ENCODE measurements around the gene SLC26A9. TPM values are rescaled to one million over a fixed set of nuclear protein-coding genes. Genes with fewer than 3 reads are reported as not detected.

The SLC26A9 gene
- total and polyA plus RNA-seq, 2 donors (not counting 3 experiments of a cell fraction or from before 2014, with no cell fraction given), result 0.10 to 0.20 TPM

- Histone ChIP-seq H3K9me3 (replicated peaks; ENCODE audit: control insufficient read depth, insufficient read depth, low read length) (no peaks in the 10 kb centered on the region), H3K27me3 (ENCODE audit: control insufficient read depth in 2 of 2, insufficient read depth in 2 of 2, low read length in 2 of 2) (no peaks in the 10 kb centered on the region), H4K20me1 (replicated peaks; ENCODE audit: control insufficient read depth, extremely low read depth, insufficient read depth, low read length) (no peaks in the 10 kb centered on the region), H3K4me3 (replicated peaks in 1 of 3; ENCODE audit: insufficient read depth in 1 of 3, low read depth in 1 of 3, low read length in 3 of 3) (no peak overlapping the region), H3K4me2 (ENCODE audit: insufficient read depth, low read length) (no peak overlapping the region), H3K79me2 (ENCODE audit: control insufficient read depth, insufficient read depth, low read length) (no peaks in the 10 kb centered on the region), H3K27ac (ENCODE audit: insufficient read depth, low read depth, low read length) (no peak overlapping the region), H3K36me3 (ENCODE audit: control insufficient read depth in 2 of 2, extremely low read depth in 1 of 2, insufficient read depth in 2 of 2, low read length in 2 of 2) (no peaks in the 10 kb centered on the region), H3K9me1 (replicated peaks; ENCODE audit: control insufficient read depth, extremely low read depth, insufficient read depth, low read length) (no peaks in the 10 kb centered on the region), H3K9ac (replicated peaks; ENCODE audit: extremely low read depth, insufficient read depth, low read length) (no peak overlapping the region), H2AFZ (ENCODE audit: low read depth, low read length) (no peak overlapping the region), H3K4me1 (ENCODE audit: control insufficient read depth, extremely low read depth, insufficient read depth, low read length) (peaks cover 35% of the 10 kb centered on the region)
- dilution Hi-C loops (cut with MboI; ENCODE audit: extremely low pct_ligation_motif_present, low sequenced_read_pairs) (no loop called here), intact Hi-C loops (cut with micrococcal nuclease) (loop anchor here (2.0 kb wide), 1 partner anchor 16 kb away; no protein-coding TSS in a partner anchor)
- no peak for FAIRE-seq
- no TSS peak for BruUV-seq (replicated peaks)
- TF ChIP-seq FOS (IDR thresholded peaks at IDR 0.05; ENCODE audit: borderline replicate concordance, insufficient read depth, low read length), result no peak
- POLR2A ChIA-PET, result no interaction called here
- CTCF ChIA-PET, result interaction anchor here (27.5 kb wide), 1 partner anchor 45 kb away, joined by 1606 read pairs; no protein-coding TSS in a partner anchor
- DNase-seq (ENCODE audit: low read depth, low spot score), result peak; percentile 32
These were observed 6.2 kb downstream of the SLC26A9 start for GRCh38 chr1:205936846-205937586.

DNA sequence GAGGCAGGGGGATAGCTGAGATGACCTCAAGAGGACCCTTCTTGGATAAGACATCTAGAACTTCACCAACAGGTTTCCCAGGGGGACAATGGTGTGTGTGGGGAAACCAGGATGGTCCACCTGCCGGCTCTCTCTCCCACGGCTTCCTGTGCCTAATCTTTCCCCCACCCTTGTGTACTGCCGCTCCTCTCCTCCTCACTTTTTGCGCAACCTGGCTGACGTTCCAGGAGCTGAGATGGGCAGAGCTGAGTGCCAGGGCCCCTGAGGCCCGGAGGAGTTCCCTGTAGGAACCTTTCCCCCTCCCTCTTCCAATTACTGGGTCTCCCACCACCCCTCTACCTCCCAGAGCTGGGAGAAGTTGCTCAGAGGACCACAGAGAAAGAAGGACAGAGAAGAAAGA lies 6.9 kb downstream of the SLC26A9 start:
- ChIA-PET POLR2A (no interaction called here), CTCF (interaction anchor here (27.5 kb wide), 1 partner anchor 45 kb away, joined by 1606 read pairs; no protein-coding TSS in a partner anchor)
- Histone ChIP-seq H3K9ac (replicated peaks; ENCODE audit: extremely low read depth, insufficient read depth, low read length) (no peak overlapping the region), H3K4me1 (ENCODE audit: control insufficient read depth, extremely low read depth, insufficient read depth, low read length) (peaks cover 35% of the 10 kb centered on the region), H3K36me3 (ENCODE audit: control insufficient read depth in 2 of 2, extremely low read depth in 1 of 2, insufficient read depth in 2 of 2, low read length in 2 of 2) (no peaks in the 10 kb centered on the region), H3K27me3 (ENCODE audit: control insufficient read depth in 2 of 2, insufficient read depth in 2 of 2, low read length in 2 of 2) (no peaks in the 10 kb centered on the region), H3K79me2 (ENCODE audit: control insufficient read depth, insufficient read depth, low read length) (no peaks in the 10 kb centered on the region), H3K9me3 (replicated peaks; ENCODE audit: control insufficient read depth, insufficient read depth, low read length) (no peaks in the 10 kb centered on the region), H3K27ac (ENCODE audit: insufficient read depth, low read depth, low read length) (no peak overlapping the region), H4K20me1 (replicated peaks; ENCODE audit: control insufficient read depth, extremely low read depth, insufficient read depth, low read length) (no peaks in the 10 kb centered on the region), H3K4me2 (ENCODE audit: insufficient read depth, low read length) (no peak overlapping the region), H3K9me1 (replicated peaks; ENCODE audit: control insufficient read depth, extremely low read depth, insufficient read depth, low read length) (no peaks in the 10 kb centered on the region), H3K4me3 (replicated peaks in 1 of 3; ENCODE audit: insufficient read depth in 1 of 3, low read depth in 1 of 3, low read length in 3 of 3) (no peak overlapping the region), H2AFZ (ENCODE audit: low read depth, low read length) (no peak overlapping the region)
- DNase-seq (ENCODE audit: low read depth, low spot score), result no peak
- FAIRE-seq, result no peak
- dilution Hi-C loops (cut with MboI; ENCODE audit: extremely low pct_ligation_motif_present, low sequenced_read_pairs) (no loop called here), intact Hi-C loops (cut with micrococcal nuclease) (loop anchor here (2.0 kb wide), 1 partner anchor 16 kb away; no protein-coding TSS in a partner anchor)
- no peak for TF ChIP-seq EZH2 (IDR thresholded peaks at IDR 0.05; ENCODE audit: borderline replicate concordance, low read depth, low read length, severe bottlenecking)
- no peak for TF ChIP-seq POLR2A (IDR thresholded peaks at IDR 0.05; ENCODE audit: low read depth, low read length)
- TF ChIP-seq MYC (IDR thresholded peaks at IDR 0.05; ENCODE audit: low read depth, low read length), result no peak
- no peak for TF ChIP-seq POLR2AphosphoS5 (IDR thresholded peaks at IDR 0.05; ENCODE audit: insufficient read depth, low read depth, low read length)
- TF ChIP-seq, protein P1, sequence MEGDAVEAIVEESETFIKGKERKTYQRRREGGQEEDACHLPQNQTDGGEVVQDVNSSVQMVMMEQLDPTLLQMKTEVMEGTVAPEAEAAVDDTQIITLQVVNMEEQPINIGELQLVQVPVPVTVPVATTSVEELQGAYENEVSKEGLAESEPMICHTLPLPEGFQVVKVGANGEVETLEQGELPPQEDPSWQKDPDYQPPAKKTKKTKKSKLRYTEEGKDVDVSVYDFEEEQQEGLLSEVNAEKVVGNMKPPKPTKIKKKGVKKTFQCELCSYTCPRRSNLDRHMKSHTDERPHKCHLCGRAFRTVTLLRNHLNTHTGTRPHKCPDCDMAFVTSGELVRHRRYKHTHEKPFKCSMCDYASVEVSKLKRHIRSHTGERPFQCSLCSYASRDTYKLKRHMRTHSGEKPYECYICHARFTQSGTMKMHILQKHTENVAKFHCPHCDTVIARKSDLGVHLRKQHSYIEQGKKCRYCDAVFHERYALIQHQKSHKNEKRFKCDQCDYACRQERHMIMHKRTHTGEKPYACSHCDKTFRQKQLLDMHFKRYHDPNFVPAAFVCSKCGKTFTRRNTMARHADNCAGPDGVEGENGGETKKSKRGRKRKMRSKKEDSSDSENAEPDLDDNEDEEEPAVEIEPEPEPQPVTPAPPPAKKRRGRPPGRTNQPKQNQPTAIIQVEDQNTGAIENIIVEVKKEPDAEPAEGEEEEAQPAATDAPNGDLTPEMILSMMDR (IDR thresholded peaks at IDR 0.05; ENCODE audit: extremely low read depth in 1 of 2, insufficient read depth in 1 of 2, low read depth in 1 of 2, low read length in 2 of 2), result no peak
- no peak for TF ChIP-seq JUN (IDR thresholded peaks at IDR 0.05; ENCODE audit: borderline replicate concordance, insufficient read depth, insufficient read length, low read depth)
- no peak for TF ChIP-seq GATA2 (IDR thresholded peaks at IDR 0.05; ENCODE audit: insufficient read depth, insufficient read length, low read depth, low read length)
- TF ChIP-seq FOS (IDR thresholded peaks at IDR 0.05; ENCODE audit: borderline replicate concordance, insufficient read depth, low read length), result no peak
- TF ChIP-seq MAX (IDR thresholded peaks at IDR 0.05; ENCODE audit: insufficient read depth, insufficient read length), result no peak
- BruUV-seq (replicated peaks), result no TSS peak
